HCT116 (cell line): ENCODE measurements around the gene PIK3IP1.

Source experiments
- CEBPB ChIP-seq: IDR thresholded peaks from 2 replicates; pipeline ENCODE4 v1.6.1; 2012; ENCODE audit warnings: low read depth
- CTCF ChIP-seq, 3 experiments: fragments of 200-600 bp in 1 of 3; sonication (generic) in 1 of 3; IDR thresholded peaks in 2 of 3; conservative IDR thresholded peaks in 1 of 3; 2 replicates each; pipeline ENCODE4 v1.5.1; 2012 to 2017; ENCODE audit warnings: low read depth in 2 of 3, low read length in 2 of 3, antibody characterized with exemption in 1 of 3, borderline replicate concordance in 1 of 3, control low read depth in 1 of 3, mild to moderate bottlenecking in 1 of 3, mixed read lengths in 1 of 3, mixed run types in 1 of 3, moderate library complexity in 1 of 3; ENCODE audit not compliant: insufficient read depth in 1 of 3
- ELF1 ChIP-seq: IDR thresholded peaks from 2 replicates; pipeline ENCODE4 v1.6.1; 2012; ENCODE audit warnings: low read depth, borderline replicate concordance
- EZH2 ChIP-seq: fragments of 200-600 bp; sonication (generic); IDR thresholded peaks from 2 replicates; pipeline ENCODE4 v1.6.1; 2017; ENCODE audit warnings: antibody characterized with exemption, mixed run types
- EZH2phosphoT487 ChIP-seq: fragments of 200-600 bp; IDR thresholded peaks from 2 replicates; pipeline ENCODE4 v1.6.1; 2018; ENCODE audit warnings: antibody characterized with exemption, borderline replicate concordance
- FOSL1 ChIP-seq: IDR thresholded peaks from 2 replicates; pipeline ENCODE4 v1.6.1; 2012; ENCODE audit warnings: low read depth
- MAX ChIP-seq: IDR thresholded peaks from 2 replicates; pipeline ENCODE4 v1.6.1; 2012
- POLR2A ChIP-seq: IDR thresholded peaks from 2 replicates; pipeline ENCODE4 v1.7.0; 2011; ENCODE audit warnings: borderline replicate concordance; ENCODE audit not compliant: insufficient read depth, insufficient read length; ENCODE audit errors: extremely low read depth
- POLR2AphosphoS5 ChIP-seq: IDR thresholded peaks from 2 replicates; pipeline ENCODE4 v1.6.1; 2011; ENCODE audit warnings: mild to moderate bottlenecking, low read depth, low read length, moderate library complexity
- RAD21 ChIP-seq: IDR thresholded peaks from 2 replicates; pipeline ENCODE4 v1.6.1; 2012; ENCODE audit warnings: low read depth, mild to moderate bottlenecking
- SRF ChIP-seq: IDR thresholded peaks from 2 replicates; pipeline ENCODE4 v1.6.1; 2012; ENCODE audit warnings: low read depth
- TCF7L2 ChIP-seq: IDR thresholded peaks from 2 replicates; pipeline ENCODE4 v1.7.0; 2011; ENCODE audit warnings: borderline replicate concordance, inconsistent platforms; ENCODE audit not compliant: insufficient read depth, insufficient read length; ENCODE audit errors: extremely low read depth
- ZBTB33 ChIP-seq: IDR thresholded peaks from 2 replicates; pipeline ENCODE4 v1.6.1; 2011; ENCODE audit warnings: mild to moderate bottlenecking, low read length, moderate library complexity; ENCODE audit not compliant: insufficient replicate concordance; ENCODE audit errors: extremely low read depth
- ZFX ChIP-seq: fragments of 450-650 bp; IDR thresholded peaks from 2 replicates; pipeline ENCODE4 v1.6.1; 2017

- TF ChIP-seq CTCF (IDR thresholded peaks at IDR 0.05 in 2 of 3, conservative IDR thresholded peaks at IDR 0.05 in 1 of 3; ENCODE audit: borderline replicate concordance in 1 of 3, insufficient read depth in 1 of 3, low read depth in 2 of 3, low read length in 2 of 3): no peak
- no peak for TF ChIP-seq MAX
- TF ChIP-seq CEBPB: no peak
- no peak for TF ChIP-seq ZBTB33
- TF ChIP-seq ELF1: no peak
- no peak for TF ChIP-seq FOSL1
- TF ChIP-seq SRF: no peak
- TF ChIP-seq POLR2AphosphoS5: no peak
- no peak for TF ChIP-seq TCF7L2
- no peak for TF ChIP-seq EZH2
- no peak for TF ChIP-seq EZH2phosphoT487
- no peak for TF ChIP-seq ZFX
- no peak for TF ChIP-seq POLR2A
- no peak for TF ChIP-seq RAD21
Measured at GRCh38 chr22:31268281-31268680, 24.0 kb downstream of the PIK3IP1 start.
